ENCODE results near the gene KLK3. TPM values are rescaled to one million over a fixed set of nuclear protein-coding genes. Genes with fewer than 3 reads are reported as not detected.

The KLK3 gene
- total RNA-seq, 1 donor from 2014 or later = not detected

DNA sequence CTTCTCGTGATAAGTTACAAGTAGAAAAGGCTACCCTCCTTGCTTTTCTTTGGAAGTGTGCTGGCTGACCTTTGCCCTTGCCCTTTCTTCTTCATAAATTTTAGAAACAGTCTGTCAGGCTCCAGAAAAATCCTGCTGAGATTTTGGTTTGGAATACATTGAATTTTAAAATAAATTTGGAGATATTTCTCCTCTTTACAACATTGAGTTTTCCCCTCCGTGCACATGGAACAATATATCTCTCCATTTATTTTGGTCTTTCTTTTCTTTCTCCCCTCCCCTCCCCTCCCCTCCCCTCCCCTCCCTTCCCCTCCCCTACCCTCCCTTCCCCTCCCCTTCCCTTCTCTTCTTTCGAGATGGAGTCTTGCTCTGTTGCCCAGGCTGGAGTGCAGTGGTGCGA, 47.9 kb downstream of the KLK3 start:
- ATAC-seq (no peak), DNase-seq (no peak)
- no peaks in the 10 kb centered on the region for H3K36me3 ChIP-seq
- no peak overlapping the region for H3K4me3 ChIP-seq
- no peaks in the 10 kb centered on the region for H3K9me3 ChIP-seq
- intact Hi-C loops (cut with DNase I) = no loop called here
- no peaks in the 10 kb centered on the region for H3K4me1 ChIP-seq
- H3K27ac ChIP-seq = no peak overlapping the region
- H3K27me3 ChIP-seq (ENCODE audit: low read depth) = peaks cover 41% of the 10 kb centered on the region
- TF ChIP-seq, protein P1, sequence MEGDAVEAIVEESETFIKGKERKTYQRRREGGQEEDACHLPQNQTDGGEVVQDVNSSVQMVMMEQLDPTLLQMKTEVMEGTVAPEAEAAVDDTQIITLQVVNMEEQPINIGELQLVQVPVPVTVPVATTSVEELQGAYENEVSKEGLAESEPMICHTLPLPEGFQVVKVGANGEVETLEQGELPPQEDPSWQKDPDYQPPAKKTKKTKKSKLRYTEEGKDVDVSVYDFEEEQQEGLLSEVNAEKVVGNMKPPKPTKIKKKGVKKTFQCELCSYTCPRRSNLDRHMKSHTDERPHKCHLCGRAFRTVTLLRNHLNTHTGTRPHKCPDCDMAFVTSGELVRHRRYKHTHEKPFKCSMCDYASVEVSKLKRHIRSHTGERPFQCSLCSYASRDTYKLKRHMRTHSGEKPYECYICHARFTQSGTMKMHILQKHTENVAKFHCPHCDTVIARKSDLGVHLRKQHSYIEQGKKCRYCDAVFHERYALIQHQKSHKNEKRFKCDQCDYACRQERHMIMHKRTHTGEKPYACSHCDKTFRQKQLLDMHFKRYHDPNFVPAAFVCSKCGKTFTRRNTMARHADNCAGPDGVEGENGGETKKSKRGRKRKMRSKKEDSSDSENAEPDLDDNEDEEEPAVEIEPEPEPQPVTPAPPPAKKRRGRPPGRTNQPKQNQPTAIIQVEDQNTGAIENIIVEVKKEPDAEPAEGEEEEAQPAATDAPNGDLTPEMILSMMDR (IDR thresholded peaks at IDR 0.05) = no peak

DNA sequence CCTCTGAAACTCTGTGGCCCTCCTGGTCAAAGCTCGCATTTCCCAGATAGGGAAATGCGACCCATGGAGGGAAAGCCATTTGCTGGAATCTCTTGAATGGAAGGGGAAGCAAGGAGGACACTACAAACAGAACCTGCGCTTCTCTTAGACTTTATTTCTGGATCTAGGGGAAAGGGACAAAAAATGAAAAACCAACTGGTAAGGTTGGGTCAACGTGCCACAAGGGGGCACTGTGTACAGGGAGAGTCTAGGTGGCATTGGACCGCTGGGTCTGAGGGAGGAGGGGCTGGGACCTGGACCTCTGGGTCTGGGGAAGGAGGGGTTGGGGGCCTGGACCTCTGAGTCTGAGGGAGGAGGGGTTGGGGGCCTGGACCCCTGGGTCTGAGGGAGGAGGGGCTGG, 51.5 kb downstream of the KLK3 start:
- H3K27me3 ChIP-seq (ENCODE audit: low read depth) = peaks cover 66% of the 10 kb centered on the region
- no peak for DNase-seq
- ATAC-seq = no peak

DNA sequence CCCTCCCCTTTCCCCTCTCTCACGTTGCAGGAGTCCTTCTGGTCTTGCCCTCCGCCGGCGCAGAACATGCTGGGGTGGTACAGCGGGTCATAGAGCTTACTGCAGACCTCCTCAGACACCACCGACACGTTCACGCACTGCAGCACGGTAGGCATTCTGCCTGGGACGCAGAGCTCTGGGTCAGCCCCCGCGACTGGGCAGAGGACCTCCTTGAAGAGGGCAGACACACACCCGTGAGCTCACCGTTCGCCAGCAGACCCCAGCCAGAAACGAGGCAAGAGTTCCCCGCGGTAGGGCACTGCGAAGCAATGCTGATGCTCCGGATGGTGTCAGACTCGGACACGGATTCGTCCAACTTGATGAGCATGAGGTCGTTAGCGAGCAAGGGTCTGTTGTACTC, 53.6 kb downstream of the KLK3 start:
- intact Hi-C loops (cut with DNase I) = no loop called here
- Histone ChIP-seq H3K4me1 (no peaks in the 10 kb centered on the region), H3K9me3 (no peaks in the 10 kb centered on the region), H3K36me3 (no peaks in the 10 kb centered on the region), H3K4me3 (no peak overlapping the region), H3K27ac (no peak overlapping the region), H3K27me3 (ENCODE audit: low read depth) (peaks cover 72% of the 10 kb centered on the region)
- ATAC-seq (no peak), DNase-seq (no peak)
- TF ChIP-seq, protein P1 (IDR thresholded peaks at IDR 0.05) = no peak

More for the DNA sequence above, 51.5 kb downstream of the KLK3 start:
- intact Hi-C loops (cut with DNase I) = no loop called here
- TF ChIP-seq, protein P1 (IDR thresholded peaks at IDR 0.05) = peak; percentile 32
- H3K9me3 ChIP-seq = no peaks in the 10 kb centered on the region
- H3K36me3 ChIP-seq = no peaks in the 10 kb centered on the region
- H3K4me1 ChIP-seq = no peaks in the 10 kb centered on the region
- H3K4me3 ChIP-seq = no peak overlapping the region
- no peak overlapping the region for H3K27ac ChIP-seq

DNA sequence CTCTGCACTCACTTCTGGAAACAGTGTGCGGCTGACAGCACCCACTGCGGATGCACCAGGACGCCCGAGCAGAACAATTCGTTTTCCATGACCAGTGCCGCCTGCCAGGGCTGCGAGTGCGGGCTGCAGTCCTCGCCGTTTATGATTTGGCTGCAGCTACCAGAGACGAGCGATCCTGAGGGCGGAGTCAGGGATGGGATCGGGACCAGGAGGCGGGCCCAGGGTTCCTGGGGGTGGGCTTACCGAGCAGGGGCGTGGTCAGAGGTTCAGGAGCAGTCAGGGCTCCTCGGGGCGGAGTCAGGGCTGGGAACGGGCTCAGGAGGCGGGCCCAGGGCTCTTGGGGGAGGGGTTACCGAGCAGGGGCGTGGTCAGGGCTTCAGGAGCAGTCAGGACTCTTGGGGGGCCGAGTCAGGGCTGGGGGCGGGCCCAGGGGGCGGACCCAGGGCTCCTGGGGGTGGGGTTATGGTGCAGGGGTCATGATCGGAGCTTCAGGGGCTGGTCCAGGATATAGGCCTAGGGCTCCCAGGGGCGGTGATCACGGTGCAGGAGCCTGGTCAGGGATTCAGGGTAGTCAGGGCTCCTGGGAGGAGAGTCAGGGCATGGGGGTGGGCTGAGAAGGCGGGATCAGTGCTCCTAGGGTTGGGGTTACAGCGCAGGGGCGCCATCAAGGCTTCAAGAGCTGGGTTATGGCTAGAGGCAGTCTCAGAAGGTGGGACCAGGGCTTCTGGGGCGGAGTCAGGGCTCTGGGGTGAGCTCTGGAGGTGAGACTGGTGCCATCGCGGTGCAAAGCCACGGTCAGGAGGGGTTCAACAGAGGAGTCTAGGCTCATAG, 54.7 kb downstream of the KLK3 start:
- TF ChIP-seq, protein P1 (IDR thresholded peaks at IDR 0.05) = no peak
- intact Hi-C loops (cut with DNase I) = no loop called here
- no peaks in the 10 kb centered on the region for H3K4me1 ChIP-seq
- H3K4me3 ChIP-seq = no peak overlapping the region
- H3K27ac ChIP-seq = no peak overlapping the region
- peaks cover 72% of the 10 kb centered on the region for H3K27me3 ChIP-seq (ENCODE audit: low read depth)
- no peaks in the 10 kb centered on the region for H3K9me3 ChIP-seq
- ATAC-seq (peak; percentile 54 to 69), DNase-seq (peak; percentile 59)
- no peaks in the 10 kb centered on the region for H3K36me3 ChIP-seq

Other genes starting within 250 kb of the KLK3 start
- 1.2 TPM for gene SYT3, start 215.0 kb upstream of the KLK3 start, total RNA-seq
- gene C19orf81, start 205.5 kb upstream of the KLK3 start, total RNA-seq = 5.2 TPM
- 0.71 TPM for gene SHANK1, start 135.1 kb upstream of the KLK3 start, total RNA-seq
- 9.8 TPM for gene CLEC11A, start 131.6 kb upstream of the KLK3 start, total RNA-seq
- gene GPR32, start 84.5 kb upstream of the KLK3 start, total RNA-seq = not detected
- not detected for gene ACP4, start 64.5 kb upstream of the KLK3 start, total RNA-seq
- 1.9 TPM for gene KLK1, start 31.1 kb upstream of the KLK3 start, total RNA-seq
- gene KLK15, start 21.3 kb upstream of the KLK3 start, total RNA-seq = not detected
- not detected for gene KLK2, start 18.5 kb downstream of the KLK3 start, total RNA-seq
- not detected for gene KLK4, start 56.5 kb downstream of the KLK3 start, total RNA-seq
- not detected for gene KLK5, start 98.1 kb downstream of the KLK3 start, total RNA-seq
- gene KLK6, start 114.7 kb downstream of the KLK3 start, total RNA-seq = not detected
- gene KLK7, start 129.0 kb downstream of the KLK3 start, total RNA-seq = not detected
- gene KLK8, start 146.7 kb downstream of the KLK3 start, total RNA-seq = not detected
- 5.7 TPM for gene KLK10, start 164.8 kb downstream of the KLK3 start, total RNA-seq
- 11.2 TPM for gene KLK11, start 171.7 kb downstream of the KLK3 start, total RNA-seq
- gene KLK12, start 180.1 kb downstream of the KLK3 start, total RNA-seq = 1.9 TPM
- gene KLK13, start 210.2 kb downstream of the KLK3 start, total RNA-seq = 0.56 TPM
- gene KLK14, start 228.0 kb downstream of the KLK3 start, total RNA-seq = 0.89 TPM